ENCODE measurements around the gene SLC9A9. TPM values are rescaled to one million over a fixed set of nuclear protein-coding genes. Genes with fewer than 3 reads are reported as not detected.
"Not testable (repeated sequence)": the region's sequence is repeated elsewhere in the genome, so short reads cannot be mapped to it uniquely, and the experiment has no call there.

Gene SLC9A9
- total RNA-seq, 2 experiments from 2014 or later: 1.3 to 1.6 TPM

DNA sequence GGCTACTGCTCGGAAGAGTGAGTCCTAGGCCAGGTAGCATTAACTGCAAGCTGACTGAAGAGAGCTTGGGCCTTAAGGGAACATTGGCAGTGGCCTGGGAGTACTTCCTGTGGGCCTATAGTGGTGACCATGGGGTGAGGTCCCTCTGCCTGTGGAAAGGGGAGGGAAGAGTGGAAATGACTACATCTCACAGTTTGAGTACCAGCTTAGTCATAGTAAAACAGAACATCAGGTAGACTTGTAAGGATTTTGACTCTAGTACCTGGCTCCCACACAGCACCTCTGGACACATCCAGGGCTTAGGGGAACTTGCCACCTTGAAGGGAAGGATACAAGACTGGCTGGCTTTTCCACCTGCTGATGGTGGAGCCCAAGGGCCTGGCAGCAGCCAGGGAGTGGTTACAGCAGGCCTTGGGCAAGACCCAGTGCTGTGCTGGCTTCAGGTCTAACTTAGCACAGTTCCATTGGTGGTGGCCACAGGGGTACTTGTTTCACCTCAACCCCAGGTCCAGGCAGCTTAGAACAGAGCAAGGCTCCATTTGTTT is 147.8 kb downstream of the SLC9A9 start:
- Mint-ChIP-seq H3K4me3 (no peak overlapping the region), H3K36me3 (peaks cover 2% of the 10 kb centered on the region), H3K27me3 (no peaks in the 10 kb centered on the region), H3K4me1 (ENCODE audit: low read depth) (peaks cover 3% of the 10 kb centered on the region), H3K27ac (no peak overlapping the region), H3K9me3 (no peaks in the 10 kb centered on the region)
- intact Hi-C loops (cut with micrococcal nuclease): no loop called here
- peak; percentile 18 for DNase-seq
- ChIA-PET CTCF (no interaction called here), POLR2A (no interaction called here)

DNA sequence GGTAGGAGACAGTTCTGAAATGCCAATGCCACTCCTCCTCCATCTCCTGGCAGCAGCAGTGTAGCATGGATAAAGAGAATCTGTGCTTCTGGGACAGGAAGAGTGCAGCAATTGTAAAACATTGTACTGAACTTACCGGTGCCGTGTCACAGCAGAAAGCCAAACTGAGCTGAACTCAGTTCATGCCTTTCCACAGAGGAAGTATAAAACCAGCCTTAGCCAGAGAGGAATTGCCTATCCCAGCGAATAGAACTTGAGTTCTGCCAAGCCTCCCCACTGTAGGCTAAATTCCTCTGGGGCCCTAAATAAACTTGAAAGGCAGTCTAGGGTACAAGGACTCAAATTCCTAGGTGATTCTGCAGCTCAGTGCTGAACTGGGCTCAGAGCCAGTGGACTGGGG is 148.8 kb downstream of the SLC9A9 start:
- ChIA-PET CTCF (no interaction called here), POLR2A (no interaction called here)
- H3K4me3 Mint-ChIP-seq: no peak overlapping the region
- H3K27ac Mint-ChIP-seq: no peak overlapping the region
- H3K36me3 Mint-ChIP-seq: peaks cover 5% of the 10 kb centered on the region
- DNase-seq: no peak
- peaks cover 3% of the 10 kb centered on the region for H3K9me3 Mint-ChIP-seq
- no peaks in the 10 kb centered on the region for H3K27me3 Mint-ChIP-seq
- intact Hi-C loops (cut with micrococcal nuclease): no loop called here
- H3K4me1 Mint-ChIP-seq (ENCODE audit: low read depth): peaks cover 3% of the 10 kb centered on the region

GRCh38 chr3:143698682-143699303 is 149.5 kb downstream of the SLC9A9 start:
- H3K27me3 Mint-ChIP-seq: no peaks in the 10 kb centered on the region
- peaks cover 5% of the 10 kb centered on the region for H3K36me3 Mint-ChIP-seq
- H3K4me3 Mint-ChIP-seq: no peak overlapping the region
- POLR2A ChIA-PET: no interaction called here
- peaks cover 3% of the 10 kb centered on the region for H3K4me1 Mint-ChIP-seq (ENCODE audit: low read depth)
- DNase-seq: no peak
- intact Hi-C loops (cut with micrococcal nuclease): no loop called here
- peaks cover 3% of the 10 kb centered on the region for H3K9me3 Mint-ChIP-seq
- CTCF ChIA-PET: no interaction called here
- no peak overlapping the region for H3K27ac Mint-ChIP-seq

DNA sequence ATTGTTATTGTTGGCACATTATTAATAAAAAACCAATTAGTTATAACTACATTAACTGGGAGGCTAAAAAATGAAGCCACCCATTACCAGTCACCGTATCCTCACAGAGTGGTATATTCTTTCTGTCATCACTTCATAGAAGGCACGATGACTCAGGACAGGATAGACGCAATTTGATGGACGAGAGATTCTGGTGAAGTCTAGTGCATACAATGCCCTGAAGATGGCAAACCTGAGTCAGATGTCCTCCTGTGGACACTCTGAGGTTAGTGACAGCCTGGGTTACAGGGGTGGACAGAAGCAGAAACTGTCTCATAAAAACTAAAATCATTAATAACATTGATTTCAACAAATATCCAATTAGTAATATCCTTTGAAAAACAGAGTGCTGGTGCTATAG is 150.3 kb downstream of the SLC9A9 start:
- POLR2A ChIA-PET: no interaction called here
- no peak overlapping the region for H3K4me3 Mint-ChIP-seq
- peaks cover 3% of the 10 kb centered on the region for H3K9me3 Mint-ChIP-seq
- H3K36me3 Mint-ChIP-seq: peaks cover 5% of the 10 kb centered on the region
- CTCF ChIA-PET: no interaction called here
- peaks cover 3% of the 10 kb centered on the region for H3K4me1 Mint-ChIP-seq (ENCODE audit: low read depth)
- H3K27me3 Mint-ChIP-seq: no peaks in the 10 kb centered on the region
- no peak overlapping the region for H3K27ac Mint-ChIP-seq
- DNase-seq: no peak
- intact Hi-C loops (cut with micrococcal nuclease): no loop called here

GRCh38 chr3:143695333-143695732 is 152.9 kb downstream of the SLC9A9 start:
- DNase-seq; H3K4me3 Mint-ChIP-seq; H3K36me3 Mint-ChIP-seq; H3K9me3 Mint-ChIP-seq; H3K4me1 Mint-ChIP-seq (ENCODE audit: low read depth); H3K27me3 Mint-ChIP-seq; H3K27ac Mint-ChIP-seq; CTCF ChIA-PET; intact Hi-C loops (cut with micrococcal nuclease); POLR2A ChIA-PET: not testable (repeated sequence)

DNA sequence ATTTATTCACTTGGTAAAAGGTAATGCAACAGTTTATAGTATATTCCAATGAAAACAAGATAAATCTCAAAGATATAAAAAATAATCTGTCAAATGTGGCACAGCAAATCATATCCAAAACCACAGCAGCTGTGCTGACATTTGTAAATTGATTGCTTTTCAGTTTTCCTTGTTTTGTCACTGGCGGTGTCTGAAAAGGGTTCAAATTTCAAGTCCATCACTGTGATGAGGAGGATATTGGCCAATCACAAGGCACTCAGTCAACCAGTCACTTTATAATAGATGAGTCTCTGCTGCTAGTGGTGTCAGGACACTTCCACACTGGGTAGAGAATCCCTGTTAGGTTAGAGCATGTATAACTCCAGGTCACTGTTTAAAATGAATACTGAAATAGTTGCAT is 154.8 kb downstream of the SLC9A9 start:
- intact Hi-C loops (cut with micrococcal nuclease): no loop called here
- H3K27me3 Mint-ChIP-seq: no peaks in the 10 kb centered on the region
- no peaks in the 10 kb centered on the region for H3K4me1 Mint-ChIP-seq (ENCODE audit: low read depth)
- CTCF ChIA-PET: no interaction called here
- DNase-seq: no peak
- H3K9me3 Mint-ChIP-seq: peaks cover 3% of the 10 kb centered on the region
- H3K27ac Mint-ChIP-seq: no peak overlapping the region
- peaks cover 8% of the 10 kb centered on the region for H3K36me3 Mint-ChIP-seq
- POLR2A ChIA-PET: no interaction called here
- no peak overlapping the region for H3K4me3 Mint-ChIP-seq

GRCh38 chr3:143686638-143687197 is 161.6 kb downstream of the SLC9A9 start:
- POLR2A ChIA-PET: interaction anchor here (0.6 kb wide), 1 partner anchor 347 kb away, joined by 3 read pairs; no protein-coding TSS in a partner anchor
- CTCF ChIA-PET: interaction anchor here (3.5 kb wide), 1 partner anchor 13 kb away, joined by 18 read pairs; no protein-coding TSS in a partner anchor
- Mint-ChIP-seq H3K27me3 (no peaks in the 10 kb centered on the region), H3K9me3 (no peaks in the 10 kb centered on the region), H3K4me1 (ENCODE audit: low read depth) (peaks cover 5% of the 10 kb centered on the region), H3K4me3 (no peak overlapping the region), H3K27ac (no peak overlapping the region), H3K36me3 (peaks cover 4% of the 10 kb centered on the region)
- intact Hi-C loops (cut with micrococcal nuclease): no loop called here
- DNase-seq: no peak

DNA sequence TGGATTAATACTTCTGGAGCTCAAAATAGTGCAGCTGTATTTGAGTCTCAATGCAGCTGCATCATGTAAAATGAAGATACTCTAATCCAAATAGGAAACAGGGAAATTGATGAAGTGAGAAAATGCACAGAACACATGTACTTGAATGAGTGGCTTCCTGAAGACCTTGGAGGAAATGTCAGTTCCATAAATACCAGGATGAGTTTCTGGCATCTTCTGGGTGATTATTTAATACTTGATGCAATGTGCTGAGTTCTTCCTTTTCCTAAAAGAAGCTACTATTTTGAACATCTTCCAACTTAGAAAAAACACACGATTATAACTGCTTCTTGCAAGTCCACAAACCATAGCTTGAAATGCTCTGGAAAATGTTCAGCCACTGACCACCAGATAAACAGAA is 162.8 kb downstream of the SLC9A9 start:
- ChIA-PET CTCF (interaction anchor here (3.5 kb wide), 1 partner anchor 12 kb away, joined by 18 read pairs; no protein-coding TSS in a partner anchor), POLR2A (no interaction called here)
- intact Hi-C loops (cut with micrococcal nuclease): no loop called here
- Mint-ChIP-seq H3K4me1 (ENCODE audit: low read depth) (peaks cover 5% of the 10 kb centered on the region), H3K4me3 (no peak overlapping the region), H3K27me3 (no peaks in the 10 kb centered on the region), H3K9me3 (no peaks in the 10 kb centered on the region), H3K27ac (no peak overlapping the region), H3K36me3 (no peaks in the 10 kb centered on the region)
- no peak for DNase-seq

GRCh38 chr3:143677430-143677829 is 170.8 kb downstream of the SLC9A9 start:
- no peak overlapping the region for H3K4me3 Mint-ChIP-seq
- H3K27ac Mint-ChIP-seq: no peak overlapping the region
- no peaks in the 10 kb centered on the region for H3K9me3 Mint-ChIP-seq
- H3K27me3 Mint-ChIP-seq: no peaks in the 10 kb centered on the region
- intact Hi-C loops (cut with micrococcal nuclease): loop anchor here (10.0 kb wide), 1 partner anchor 673 kb away; the partner anchor contains the start of gene U2SURP
- H3K36me3 Mint-ChIP-seq: no peaks in the 10 kb centered on the region
- peaks cover 9% of the 10 kb centered on the region for H3K4me1 Mint-ChIP-seq (ENCODE audit: low read depth)
- DNase-seq: no peak
- CTCF ChIA-PET: no interaction called here
- POLR2A ChIA-PET: no interaction called here

DNA sequence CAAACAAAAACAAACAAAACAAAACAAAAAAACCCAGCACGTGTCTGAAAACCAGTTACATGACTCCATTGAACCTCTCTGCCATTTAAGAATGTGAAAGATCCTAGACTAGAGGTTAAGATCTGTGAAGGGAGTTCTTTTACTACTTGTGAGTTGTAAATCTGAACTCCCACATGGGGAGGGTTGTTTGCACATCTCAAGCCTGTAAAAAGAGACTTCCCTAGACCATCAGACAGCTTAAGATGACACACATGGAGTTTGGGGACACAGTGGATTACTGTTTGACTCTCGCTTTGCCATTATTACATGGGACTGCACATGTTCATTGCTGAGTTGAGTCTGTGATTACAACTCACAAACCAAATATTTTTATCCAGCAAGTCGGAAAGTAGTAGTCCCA is 171.5 kb downstream of the SLC9A9 start:
- intact Hi-C loops (cut with micrococcal nuclease): loop anchor here (10.0 kb wide), 1 partner anchor 672 kb away; the partner anchor contains the start of gene U2SURP
- no peaks in the 10 kb centered on the region for H3K36me3 Mint-ChIP-seq
- no peaks in the 10 kb centered on the region for H3K9me3 Mint-ChIP-seq
- DNase-seq: no peak
- POLR2A ChIA-PET: no interaction called here
- no peaks in the 10 kb centered on the region for H3K27me3 Mint-ChIP-seq
- CTCF ChIA-PET: no interaction called here
- no peak overlapping the region for H3K27ac Mint-ChIP-seq
- peaks cover 6% of the 10 kb centered on the region for H3K4me1 Mint-ChIP-seq (ENCODE audit: low read depth)
- H3K4me3 Mint-ChIP-seq: no peak overlapping the region

DNA sequence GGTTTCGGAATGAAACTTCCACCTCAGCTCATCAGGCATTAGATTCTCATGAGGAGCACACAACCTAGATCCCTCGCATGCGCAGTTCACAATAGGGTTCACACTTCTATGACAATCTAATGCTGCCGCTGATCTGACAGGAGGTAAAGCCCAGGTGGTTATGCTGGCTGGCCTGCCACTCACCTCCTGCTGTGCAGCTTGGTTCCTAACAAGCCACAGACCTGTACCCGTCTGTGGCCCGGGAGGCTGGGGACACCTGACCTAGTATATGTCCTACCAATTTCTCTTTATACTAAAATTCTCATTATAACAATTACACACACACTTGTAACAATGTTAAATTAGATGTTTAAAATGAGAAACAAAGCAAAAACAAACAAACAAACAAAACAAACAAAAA is 172.2 kb downstream of the SLC9A9 start:
- ChIA-PET POLR2A (no interaction called here), CTCF (interaction anchor here (0.5 kb wide), 1 partner anchor 131 kb away, joined by 3 read pairs; no protein-coding TSS in a partner anchor)
- H3K27me3 Mint-ChIP-seq: no peaks in the 10 kb centered on the region
- H3K36me3 Mint-ChIP-seq: no peaks in the 10 kb centered on the region
- no peak overlapping the region for H3K27ac Mint-ChIP-seq
- intact Hi-C loops (cut with micrococcal nuclease): loop anchor here (10.0 kb wide), 1 partner anchor 671 kb away; the partner anchor contains the start of gene U2SURP
- H3K4me1 Mint-ChIP-seq (ENCODE audit: low read depth): peaks cover 6% of the 10 kb centered on the region
- DNase-seq: no peak
- no peak overlapping the region for H3K4me3 Mint-ChIP-seq
- H3K9me3 Mint-ChIP-seq: no peaks in the 10 kb centered on the region

- peaks cover 8% of the 10 kb centered on the region for H3K4me1 Mint-ChIP-seq (ENCODE audit: low read depth)
- ChIA-PET POLR2A (no interaction called here), CTCF (interaction anchor here (0.6 to 2.5 kb wide), 33 partner anchors 9 to 682 kb away, joined by 3 to 21 read pairs (median 3); partner anchors contain the start of genes DIPK2A and U2SURP)
- DNase-seq: peak; percentile 84
- peak overlapping the region; percentile 64 for H3K4me3 Mint-ChIP-seq
- no peaks in the 10 kb centered on the region for H3K27me3 Mint-ChIP-seq
- H3K9me3 Mint-ChIP-seq: no peaks in the 10 kb centered on the region
- intact Hi-C loops (cut with micrococcal nuclease): loop anchor here (1.0 to 10.0 kb wide), 3 partner anchors 241 to 670 kb away; partner anchors contain the start of gene U2SURP
- H3K36me3 Mint-ChIP-seq: no peaks in the 10 kb centered on the region
- no peak overlapping the region for H3K27ac Mint-ChIP-seq
Measured at GRCh38 chr3:143674100-143674968, 173.9 kb downstream of the SLC9A9 start.
